GM03348 (cell line): Measurements from ENCODE around the gene SLC37A1.

Experiments used
- DNase-seq: peaks from one replicate; pipeline ENCODE4 v3.0.0; 2012; ENCODE audit warnings: low spot score

Gene SLC37A1

DNA sequence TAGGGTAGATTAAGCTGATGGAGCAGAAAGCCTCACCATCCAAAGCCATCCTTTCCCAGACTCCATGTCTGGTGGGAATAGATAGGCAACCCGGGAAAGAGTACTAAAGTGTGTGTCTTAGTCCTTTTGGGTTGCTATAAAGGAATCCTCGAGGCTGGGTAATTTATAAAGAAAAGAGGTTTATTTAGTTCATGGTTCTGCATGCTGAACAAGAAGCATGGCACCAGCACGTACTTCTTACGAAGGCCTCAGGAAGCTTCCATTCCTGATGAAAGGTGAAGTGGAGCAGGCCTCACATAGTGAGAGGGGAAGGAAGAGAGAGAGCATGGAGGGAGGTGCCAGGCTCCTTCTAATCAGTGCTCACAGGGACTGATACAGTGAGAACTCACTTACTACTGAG, 6.2 kb upstream of the SLC37A1 start:
- no peak for DNase-seq

DNA sequence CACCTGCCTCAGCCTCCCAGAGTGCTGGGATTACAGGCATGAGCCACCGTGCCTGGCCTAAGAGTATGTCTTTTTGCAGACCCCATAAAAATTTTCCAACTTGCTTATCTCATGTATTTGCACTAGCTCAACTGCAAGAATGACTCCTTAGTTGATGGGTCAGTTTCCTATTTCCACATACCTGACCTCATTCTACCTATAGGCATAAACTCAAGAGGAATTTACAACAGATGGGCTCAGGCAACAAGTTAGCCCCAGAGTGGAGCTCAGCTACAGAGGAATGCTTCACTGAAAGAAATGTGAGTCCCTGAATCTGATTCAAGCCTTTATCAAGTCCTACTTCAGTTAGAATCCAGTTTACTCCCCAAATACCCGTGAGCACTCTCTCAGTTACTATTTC, 5.3 kb upstream of the SLC37A1 start:
- DNase-seq = no peak

DNA sequence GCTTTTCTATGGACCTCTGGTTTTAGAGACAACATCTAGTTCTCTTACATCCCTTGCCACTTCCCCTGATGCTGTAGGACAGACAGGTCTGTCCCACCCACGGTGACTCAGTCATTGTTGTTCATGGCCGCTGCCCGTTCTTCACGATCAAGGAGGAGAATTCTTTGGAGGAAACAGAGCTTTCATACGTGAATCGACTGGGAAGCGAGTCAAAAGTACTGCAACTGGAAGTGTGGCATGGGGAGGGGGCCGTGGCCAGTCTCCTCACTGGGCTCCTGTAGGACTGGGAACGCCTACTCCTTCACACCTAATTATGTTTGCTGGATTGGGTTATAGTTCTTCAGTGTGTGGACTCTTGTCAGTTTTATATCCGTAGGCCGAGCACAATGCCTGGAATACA, 4.4 kb upstream of the SLC37A1 start:
- DNase-seq = no peak

DNA sequence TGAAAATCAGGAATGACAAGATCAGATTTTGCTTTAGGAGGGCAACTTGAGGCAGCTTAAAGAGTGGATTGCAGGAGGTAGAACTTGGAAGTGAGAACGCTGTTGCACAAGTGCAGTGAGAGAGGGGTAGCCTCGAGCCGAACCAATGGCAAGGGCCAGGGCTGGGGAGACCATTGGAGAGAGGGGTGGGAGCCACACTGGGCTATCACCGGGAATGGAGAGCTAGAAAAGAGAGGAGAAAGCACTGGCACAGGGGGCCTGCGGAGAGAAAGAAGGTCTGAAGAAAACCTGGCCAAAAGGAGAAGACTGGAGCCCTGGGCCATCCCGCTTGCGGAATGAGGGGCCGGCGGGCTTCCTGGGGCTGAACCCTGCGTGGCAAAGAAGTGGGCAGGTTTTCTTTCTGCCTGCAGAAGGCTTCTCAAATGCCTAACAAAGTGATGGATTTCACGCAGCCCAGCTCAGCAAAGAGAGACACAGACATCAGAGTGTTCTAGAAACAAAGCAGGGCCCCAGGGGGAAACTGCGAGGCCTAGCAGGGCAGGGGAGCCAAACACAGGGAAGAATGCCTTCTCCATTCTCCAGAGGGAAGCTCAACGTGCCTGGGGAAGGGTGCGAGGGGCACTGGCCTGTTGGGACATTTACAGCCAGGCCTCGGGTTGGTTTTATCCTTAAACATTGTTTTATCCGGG, 1.2 kb upstream of the SLC37A1 start:
- DNase-seq = no peak

DNA sequence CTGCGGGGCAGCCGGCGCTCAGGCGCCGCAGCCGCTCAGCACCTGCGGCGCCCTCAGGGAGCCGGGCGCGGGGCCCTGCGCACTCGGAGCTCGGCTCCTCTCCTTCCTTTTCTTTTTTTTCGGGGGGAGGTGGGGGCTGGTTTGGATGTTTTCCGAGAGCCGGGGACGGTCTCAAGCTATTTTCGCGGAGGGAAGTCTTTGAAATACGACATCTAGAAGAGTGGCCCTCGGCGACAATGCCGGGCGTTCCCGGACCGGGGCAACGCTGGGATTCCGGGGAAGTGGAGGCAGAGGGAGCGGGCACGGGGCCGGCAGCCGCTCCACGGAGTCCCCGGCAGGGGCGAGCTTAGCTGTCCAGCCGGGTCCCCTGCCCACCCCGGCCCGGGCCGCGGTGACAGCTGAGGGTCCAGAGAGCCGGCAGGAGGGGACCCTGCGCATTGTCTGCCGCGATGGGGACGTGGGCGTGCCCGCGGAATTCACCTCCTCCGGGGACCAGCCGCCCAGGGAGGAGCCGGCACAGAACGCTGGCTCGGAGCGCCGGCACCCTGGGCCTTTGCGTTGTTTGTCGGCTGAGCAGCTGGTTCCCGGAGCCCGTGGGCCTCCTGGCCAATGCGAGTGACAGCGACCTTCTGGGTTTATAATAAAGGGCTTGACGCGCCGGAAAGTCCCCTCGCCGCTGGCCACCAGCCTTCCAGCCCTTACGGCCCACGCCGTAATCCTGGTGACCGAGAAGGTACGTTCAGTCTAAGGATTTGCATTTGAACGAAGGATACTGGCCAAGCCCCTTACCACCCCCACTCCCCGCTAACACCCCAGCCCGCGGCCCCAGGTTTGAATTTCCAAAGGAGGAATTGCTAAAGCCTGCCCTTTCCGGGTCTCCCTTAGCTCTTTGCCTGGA, 582 bp downstream of the SLC37A1 start:
- DNase-seq = peak; percentile 35

DNA sequence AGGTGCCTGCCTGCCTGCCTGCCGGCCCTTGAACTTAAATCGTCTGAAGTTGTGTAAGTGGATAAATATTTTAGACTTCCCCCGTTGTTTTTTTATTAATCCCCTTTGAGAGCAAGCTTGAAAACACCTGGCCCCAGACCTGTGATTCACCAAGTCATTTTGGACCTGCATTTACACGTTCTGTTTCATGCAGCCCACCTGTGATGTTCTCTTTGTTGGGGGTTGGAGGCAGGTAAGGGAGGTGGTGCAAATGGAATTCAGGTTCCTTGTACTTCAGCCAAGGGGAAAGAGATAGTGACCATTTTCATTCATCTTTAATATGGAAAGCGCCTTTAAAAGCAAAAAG, 1.2 kb downstream of the SLC37A1 start:
- DNase-seq = no peak

DNA sequence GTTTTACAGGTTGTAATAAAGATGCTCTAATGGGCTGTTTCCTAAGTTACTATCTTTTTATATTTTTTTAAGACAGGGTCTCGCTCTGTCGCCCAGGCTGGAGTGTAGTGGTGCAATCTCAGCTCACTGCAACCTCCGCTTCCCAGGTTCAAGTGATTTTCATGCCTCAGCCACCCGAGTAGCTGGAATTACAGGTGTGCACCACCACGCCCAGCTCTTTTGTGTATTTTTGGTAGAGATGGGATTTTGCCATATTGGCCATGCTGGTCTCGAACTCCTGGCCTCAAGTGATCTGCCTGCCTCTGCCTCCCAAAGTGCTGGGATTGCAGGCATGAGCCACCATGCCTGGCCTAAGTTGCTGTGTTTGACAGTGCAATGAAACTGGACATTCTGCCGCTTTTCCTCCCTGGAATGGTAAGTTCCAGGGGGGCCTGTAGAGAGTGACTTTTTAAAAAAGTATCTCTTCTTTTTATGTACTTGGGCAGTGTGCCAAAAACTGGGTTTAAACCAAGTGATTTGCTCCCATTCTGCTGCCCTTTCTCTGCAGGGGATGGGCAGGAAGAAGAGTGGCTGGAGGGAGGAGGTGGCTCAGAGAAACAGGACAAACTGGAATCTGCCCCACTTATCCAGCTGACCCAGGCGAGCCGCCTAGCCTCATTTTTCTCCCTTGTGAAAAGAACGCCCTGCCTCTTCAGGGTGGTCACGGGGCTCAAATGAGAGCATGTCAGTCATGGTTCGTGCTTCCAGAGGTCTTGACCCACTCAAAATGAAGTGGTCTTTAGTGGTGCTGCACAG, 2.3 kb downstream of the SLC37A1 start:
- no peak for DNase-seq

DNA sequence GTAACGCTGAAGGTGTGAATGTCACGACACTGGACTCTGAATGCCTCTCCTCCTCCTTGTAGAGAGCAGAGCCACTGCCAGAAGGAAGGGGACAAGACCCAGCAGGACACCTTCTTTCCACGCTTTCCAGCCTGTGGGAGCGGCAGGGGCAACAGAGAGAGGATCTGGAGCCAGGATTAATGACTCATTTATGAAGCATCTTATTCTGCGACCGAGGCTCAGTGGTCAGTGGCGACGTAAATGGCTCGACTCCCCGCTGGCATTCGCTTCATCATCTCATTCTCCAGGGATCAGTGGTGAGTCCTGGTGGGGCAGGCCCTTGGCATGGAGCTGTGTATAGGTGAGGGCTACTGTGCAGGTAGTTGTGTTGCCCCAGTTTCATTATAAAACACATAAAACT, 4.6 kb downstream of the SLC37A1 start:
- no peak for DNase-seq

DNA sequence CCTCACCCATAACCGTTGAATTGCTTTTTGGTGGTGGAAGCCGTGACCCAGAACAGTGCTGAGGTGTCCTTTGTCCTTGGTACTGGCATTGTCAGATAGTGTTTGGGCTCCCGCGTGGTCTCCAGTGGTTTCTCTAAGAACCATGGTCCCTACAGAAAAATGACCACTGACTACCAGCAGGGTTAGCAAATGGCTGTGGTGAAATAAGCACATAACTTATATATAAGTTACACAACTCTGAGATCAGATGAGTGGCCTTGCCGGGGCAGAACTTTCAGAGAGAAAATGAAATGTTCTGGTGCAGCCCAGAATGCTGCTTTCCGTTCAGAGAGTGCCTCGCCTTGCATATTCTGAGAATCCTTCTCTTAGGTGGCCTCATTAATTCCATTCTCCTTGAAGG, 5.0 kb downstream of the SLC37A1 start:
- no peak for DNase-seq

DNA sequence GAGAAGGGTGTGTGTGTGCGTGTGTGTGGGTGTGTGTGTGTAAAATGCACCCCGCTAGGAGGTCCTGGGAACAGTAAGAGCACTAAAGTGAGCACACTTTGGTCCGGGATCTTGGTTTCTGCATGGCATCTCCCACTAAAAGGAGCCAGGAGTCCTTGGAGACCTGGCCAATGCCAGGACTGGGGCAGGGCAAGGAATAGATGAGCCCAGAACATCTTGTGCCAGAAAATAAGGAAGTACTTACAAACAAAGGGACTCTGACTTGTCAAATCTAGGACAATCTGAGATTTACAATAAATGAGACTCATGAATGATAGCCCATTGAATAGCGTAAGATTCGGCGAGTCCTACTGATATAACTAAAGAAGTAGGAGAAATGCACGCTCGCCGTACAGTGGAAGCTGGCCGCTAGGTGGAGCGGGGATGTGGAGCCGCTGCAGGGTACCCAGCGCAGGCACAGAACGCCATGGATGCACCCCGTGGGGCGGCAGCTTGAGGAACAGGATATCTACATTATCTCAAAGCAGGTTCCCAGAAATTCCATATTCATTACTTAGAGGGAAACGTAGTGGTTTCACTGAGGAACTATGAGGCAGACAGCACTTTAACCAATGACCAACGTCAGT, 7.1 kb downstream of the SLC37A1 start:
- DNase-seq = no peak

DNA sequence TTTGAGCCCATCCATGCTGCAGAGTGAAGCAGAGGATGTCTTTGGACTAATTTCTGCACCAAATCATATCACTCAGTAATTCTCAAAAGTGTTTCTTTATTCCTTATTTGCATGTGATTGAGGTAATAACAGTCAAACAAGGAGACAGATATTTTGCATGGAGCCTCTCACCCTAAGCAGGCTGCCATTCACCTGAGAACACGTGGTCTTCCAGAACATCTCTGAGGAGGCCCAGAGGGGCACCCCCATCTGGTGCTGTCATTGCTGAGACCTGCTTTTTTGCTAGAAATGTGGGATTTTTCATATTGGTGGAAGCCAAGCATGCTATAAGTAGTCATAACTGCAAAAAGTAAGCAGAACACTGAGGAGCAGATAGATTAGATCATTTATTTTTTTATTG, 7.7 kb downstream of the SLC37A1 start:
- DNase-seq = no peak

DNA sequence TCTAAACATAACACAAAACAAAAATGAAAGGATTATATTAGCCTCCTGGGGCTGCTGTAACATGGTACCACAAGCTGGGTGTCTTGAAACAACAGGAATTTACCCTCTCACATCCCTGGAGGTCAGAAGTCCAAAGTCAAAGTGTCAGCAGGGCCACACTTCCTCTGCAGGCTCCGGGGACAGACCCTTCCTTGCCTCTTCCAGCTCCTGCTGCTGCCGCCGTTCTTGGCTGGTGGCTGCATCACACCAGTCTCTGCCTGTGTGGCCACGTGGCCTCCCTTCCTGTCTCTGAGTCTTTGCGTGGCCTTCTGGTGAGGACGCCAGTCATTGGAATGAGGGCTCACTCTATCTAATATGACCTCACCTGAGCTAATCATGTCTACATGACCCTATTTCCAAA, 8.2 kb downstream of the SLC37A1 start:
- DNase-seq = no peak

DNA sequence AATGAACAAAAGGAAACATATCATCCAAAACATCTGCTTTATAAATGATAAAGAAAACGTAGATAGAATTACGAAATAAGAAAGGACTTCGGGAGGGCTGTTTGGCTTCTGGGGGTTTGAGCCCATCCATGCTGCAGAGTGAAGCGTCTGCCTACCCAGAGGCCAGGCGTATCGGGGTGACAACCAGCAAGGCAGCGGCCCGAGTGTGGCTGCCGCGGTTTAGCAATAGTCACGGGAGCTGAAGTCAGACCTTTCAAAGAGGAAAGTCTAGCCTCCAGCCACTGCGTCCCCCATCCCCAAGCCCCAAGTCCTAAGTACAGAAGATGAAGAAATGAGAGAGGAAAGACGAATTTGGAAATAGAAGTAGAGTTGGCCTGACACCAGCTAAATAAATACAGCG, 8.6 kb downstream of the SLC37A1 start:
- DNase-seq = no peak

DNA sequence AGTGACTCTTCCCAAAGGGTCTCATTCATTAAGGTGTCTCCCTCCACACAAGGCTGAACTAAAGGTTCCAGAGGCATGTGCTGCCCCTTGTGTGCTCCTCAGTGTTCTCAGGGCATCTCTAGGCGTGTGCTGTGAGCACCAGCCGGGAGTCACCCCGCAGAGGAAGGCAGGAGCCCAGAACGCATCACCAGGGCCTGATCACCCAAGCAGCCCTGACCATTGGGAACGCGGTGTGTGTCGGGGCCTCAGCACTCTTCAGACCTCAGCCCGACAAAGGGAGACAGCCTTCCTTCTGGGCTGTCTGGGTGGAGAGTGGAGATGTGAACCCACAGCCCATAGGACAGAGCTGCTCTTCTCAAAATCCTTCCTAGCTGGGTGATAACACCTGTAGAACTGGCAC, 9.1 kb downstream of the SLC37A1 start:
- DNase-seq = no peak

DNA sequence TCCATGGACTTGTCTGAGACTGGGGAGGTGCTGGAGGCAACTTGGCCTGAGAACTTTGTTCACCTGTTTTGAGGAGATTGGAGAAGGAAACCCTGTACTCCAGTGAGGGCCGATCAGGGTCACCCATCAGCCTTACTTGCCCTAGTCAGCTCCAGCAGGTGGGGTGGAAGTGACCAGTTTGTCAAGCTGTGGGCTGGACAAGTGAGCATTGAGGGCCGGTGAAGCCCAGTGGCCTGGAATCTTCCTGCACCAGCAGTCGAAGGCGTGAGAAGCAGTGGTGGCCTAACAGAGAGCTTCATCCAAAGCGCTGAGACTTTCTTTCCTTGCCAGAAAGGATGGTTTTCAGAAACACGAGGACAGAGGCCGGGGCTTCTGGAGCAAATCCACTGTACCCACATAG, 9.6 kb downstream of the SLC37A1 start:
- no peak for DNase-seq

DNA sequence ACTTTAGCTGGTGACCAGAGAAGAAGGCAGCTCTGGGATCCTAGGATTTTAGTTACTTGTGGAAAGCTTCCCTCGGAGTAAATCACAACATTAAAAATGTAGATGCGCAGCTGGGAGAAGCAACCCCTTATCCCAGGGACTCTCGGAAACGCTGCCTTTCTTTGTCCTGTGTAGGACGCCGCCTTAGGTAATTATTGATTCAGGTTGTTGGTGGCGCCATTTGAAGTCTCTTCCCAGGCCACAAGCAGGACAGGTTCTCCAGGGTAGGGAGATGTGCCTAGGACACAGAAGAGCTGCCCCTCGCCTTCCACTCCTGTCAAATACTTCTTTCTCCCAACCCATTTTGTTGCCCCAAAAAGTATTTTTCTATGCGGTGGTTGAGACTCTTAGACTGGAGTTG, 10.3 kb downstream of the SLC37A1 start:
- DNase-seq = no peak

DNA sequence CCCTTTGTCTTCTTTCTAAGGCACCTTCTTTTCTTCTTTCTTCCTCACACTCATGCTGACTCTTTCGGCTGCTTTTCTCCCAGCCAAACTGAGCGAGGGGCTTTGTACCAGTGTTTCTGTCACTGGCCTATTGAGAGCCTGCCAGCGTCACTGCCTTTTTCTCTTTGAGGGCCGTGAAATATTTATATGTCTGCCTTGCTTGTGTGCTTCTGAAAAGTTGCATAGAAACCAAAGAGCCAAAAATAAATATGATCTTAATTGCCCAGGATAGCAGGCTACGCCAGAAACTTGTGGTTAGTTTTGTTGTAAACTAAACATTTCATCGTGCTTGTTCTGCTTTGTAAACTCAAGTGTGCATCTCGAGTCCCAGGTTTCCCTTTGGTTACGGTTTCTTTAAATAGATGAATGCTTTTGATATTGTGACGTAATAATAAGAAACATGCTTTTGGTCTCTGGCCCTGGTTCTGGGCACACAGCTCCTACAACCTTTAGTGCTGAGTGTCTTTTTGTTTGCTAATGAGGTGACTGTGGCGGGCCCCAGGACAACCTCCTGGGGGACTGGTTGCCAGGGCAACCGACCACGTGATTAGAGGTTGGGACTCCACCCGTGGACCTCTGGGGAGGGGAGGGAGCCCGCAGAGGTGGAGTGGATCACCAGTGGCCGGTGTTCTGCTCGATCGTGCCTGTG, 10.8 kb downstream of the SLC37A1 start:
- DNase-seq = no peak

DNA sequence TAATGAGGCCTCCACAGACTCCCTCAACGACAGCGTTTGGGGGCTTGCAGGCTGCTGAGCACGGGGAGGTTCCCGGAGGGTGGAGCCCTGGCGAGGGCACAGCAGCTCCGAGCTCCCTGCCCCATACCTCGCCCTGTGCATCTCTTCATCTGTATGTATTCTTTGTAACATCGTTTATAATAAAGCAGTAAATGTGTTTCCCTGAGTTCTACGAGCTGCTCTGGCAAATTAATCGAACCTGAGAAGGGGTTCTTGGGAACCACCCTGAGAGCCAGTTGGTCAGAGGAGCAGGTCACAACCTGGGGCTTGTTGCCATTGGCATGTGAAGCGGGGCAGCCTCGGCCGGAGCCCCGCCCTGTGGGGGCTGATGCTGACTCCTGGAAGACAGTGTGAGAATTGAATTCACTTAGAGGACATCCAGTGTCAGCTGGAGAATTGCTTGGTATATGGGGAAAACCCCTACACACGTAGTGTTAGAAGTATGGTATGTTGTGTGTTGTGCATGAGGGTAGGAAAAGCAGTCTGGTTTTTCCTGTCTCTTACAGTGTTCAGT, 11.5 kb downstream of the SLC37A1 start:
- no peak for DNase-seq

DNA sequence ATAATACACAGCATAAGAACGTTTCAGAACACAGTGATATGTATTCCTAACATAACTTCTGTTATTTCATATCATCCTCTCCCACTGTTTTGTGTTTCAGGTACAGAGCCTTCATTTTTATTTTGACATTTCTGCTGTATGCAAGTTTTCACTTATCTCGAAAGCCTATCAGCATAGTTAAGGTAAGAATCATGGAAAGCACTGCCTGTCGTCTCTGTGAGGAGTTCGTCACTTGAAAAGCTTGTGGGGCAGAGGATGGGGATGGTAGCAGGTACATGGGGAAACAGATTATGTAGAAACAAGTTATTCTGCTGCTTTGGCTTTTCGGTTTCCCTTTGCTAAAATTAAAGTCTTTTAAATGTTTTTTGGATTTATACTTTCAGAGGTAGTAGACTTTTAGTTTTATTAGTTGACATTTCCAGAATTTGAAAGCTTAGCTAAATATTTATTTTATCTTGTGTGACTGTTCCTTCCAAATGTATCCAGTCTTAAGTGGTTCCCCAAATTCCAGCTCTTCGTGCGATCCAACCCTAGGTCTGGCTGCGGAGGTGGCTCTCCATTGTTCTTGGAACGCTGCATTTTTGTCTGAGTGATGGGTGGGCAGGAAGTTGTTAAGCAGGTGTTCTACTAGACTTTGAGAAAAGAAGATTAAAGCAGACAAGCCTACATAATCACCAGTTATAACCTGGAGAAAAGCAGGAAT, 12.2 kb downstream of the SLC37A1 start:
- DNase-seq = no peak

DNA sequence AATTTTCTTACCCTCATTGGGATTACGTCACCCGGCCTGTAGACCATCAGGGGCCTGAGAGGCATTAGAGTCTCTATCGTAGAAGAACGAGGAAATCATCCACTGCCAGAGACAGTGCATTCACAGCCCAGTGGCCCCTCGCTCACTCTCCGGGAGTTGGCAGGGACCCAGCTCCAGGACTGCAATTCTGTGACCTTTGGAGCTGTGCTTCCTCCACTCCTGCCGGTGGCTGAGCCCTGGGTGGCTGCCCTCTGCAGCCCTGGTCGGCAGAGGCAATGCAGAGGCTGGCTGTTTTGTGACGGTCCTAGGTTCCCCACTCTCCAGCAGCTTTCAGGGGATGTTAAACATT, 12.7 kb downstream of the SLC37A1 start:
- no peak for DNase-seq

DNA sequence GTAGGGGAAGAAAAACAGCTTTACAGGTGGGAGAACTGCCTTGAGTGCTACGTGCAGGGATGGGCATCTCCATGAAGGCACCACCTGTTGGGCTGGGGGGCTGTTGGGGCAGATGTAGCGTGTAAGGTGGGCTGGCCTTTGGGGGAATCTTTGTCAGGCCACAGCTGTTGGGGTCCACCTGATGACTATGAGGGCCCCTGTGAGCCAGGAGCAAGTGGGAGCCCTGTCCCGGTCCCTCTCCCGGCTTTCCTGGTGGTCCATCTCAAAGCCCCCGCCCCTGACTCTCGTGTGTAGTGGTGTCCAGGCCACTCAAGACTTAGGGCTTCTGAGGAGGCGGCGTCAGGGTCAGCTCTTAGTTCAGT, 13.5 kb downstream of the SLC37A1 start:
- DNase-seq = no peak
